VCaP (cell line): ENCODE data around the gene MECP2.

Experiments used
- H3K27ac ChIP-seq: fragments of 450-650 bp; 2 replicates; pipeline ENCODE4 v1.5.1; 2017
- CTCF ChIP-seq: fragments of 450-650 bp; conservative IDR thresholded peaks from 2 replicates; pipeline ENCODE4 v1.5.1; 2017; ENCODE audit warnings: mild to moderate bottlenecking, moderate library complexity

Gene MECP2

GRCh38 chrX:154019633-154020528 lies 77.6 kb downstream of the MECP2 start, which contains the start of gene IRAK1:
IRAK1 (minus strand) TSS chrX:154019902; CDS start chrX:154019812, 90 bp downstream.
- TF ChIP-seq CTCF: no peak; the same call in 1 of the 2 replicates
- H3K27ac ChIP-seq: peak within 1 kb of the TSS; percentile 91

DNA sequence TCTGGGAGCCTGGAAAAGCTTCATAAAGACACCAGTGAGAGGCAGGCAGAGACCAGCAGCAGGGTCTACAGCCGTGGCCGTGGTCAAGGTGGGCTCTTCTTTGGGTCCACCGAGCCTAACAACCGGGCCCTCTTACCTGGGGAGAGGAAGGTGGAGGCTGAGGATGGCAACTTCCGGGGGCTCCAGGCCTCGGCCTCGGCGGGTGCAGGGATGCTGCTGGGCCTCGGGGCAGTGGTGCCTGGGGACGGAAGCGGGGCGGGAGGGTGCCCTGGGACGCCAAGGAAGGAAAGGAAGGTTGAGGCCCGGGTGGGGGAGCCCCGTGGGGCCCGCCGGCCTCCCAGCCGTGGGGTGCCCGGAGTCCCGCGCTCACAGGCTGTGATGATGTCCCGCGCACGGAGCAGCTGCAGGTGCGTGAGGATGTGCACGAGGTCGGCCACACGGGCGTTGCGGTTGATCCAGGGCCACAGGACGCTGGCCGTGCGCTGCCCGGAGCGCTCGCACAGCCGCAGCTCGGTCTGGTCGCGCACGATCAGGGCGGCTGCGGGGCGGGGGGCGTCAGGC lies 78.4 kb downstream of the MECP2 start:
- peak overlapping the region; percentile 91 for H3K27ac ChIP-seq
- TF ChIP-seq CTCF: no peak

DNA sequence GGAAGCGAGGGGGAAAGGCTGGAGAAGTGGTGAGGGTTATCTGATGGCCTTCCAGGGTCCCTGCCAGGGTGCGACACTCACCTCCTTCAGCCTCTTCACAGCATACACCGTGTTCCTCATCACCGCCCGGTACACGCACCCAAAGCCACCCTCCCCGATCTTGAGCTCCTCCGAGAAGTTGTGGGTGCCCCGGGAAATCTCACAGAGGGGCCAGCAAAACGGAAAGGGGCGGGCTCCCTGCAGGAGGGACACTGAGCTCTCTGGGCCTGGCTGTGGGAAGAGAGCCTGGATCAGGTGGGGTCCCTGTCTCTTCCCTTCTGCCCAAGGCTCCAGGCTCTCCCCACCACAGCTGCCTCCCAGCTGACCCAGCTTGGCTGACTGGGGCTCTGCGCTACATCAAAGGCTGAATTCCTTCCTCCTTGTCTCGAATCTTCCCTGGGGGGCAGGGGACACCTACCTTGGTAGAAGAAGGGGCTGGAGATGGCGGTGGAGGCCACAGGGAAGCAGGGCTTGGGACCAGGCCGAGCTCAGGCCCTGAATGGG lies 78.9 kb downstream of the MECP2 start:
- no peak for TF ChIP-seq CTCF
- H3K27ac ChIP-seq: peak overlapping the region; percentile 91

GRCh38 chrX:154017766-154018517 lies 79.6 kb downstream of the MECP2 start:
- peak overlapping the region; percentile 91 for H3K27ac ChIP-seq
- no peak for TF ChIP-seq CTCF

DNA sequence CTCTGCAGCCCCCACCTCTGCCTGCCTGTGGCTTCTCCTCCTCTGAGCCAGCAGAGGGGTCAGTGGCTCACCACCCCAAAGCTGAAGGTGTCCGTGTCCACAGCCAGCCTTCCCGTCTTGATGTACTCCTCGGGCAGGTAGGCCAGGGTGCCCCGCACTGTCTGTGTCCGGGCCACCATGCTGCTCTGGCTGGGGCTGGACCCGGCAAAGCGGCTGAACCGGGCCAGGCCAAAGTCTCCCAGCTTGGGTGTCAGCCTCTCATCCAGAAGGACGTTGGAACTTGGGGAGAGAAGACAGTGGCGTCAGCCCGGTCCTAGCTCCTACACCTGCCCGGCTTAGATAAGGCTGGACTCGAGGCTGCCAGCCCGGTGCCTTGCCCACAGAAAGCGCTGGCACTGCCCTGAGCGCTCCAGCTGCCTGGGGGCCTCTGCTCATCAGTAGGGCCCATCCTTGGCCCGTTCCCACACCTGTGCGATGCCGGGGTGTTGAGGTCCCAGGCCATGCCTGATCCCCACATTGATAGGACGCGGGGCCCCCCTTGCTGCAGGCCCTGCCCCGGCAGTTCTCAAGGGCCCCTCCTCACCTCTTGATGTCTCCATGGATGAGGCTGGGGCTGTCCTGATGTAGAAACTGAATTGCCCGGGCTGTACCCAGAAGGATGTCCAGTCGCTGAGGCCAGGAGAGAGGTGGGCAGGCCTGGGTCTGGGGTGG lies 81.0 kb downstream of the MECP2 start:
- TF ChIP-seq CTCF: no peak

DNA sequence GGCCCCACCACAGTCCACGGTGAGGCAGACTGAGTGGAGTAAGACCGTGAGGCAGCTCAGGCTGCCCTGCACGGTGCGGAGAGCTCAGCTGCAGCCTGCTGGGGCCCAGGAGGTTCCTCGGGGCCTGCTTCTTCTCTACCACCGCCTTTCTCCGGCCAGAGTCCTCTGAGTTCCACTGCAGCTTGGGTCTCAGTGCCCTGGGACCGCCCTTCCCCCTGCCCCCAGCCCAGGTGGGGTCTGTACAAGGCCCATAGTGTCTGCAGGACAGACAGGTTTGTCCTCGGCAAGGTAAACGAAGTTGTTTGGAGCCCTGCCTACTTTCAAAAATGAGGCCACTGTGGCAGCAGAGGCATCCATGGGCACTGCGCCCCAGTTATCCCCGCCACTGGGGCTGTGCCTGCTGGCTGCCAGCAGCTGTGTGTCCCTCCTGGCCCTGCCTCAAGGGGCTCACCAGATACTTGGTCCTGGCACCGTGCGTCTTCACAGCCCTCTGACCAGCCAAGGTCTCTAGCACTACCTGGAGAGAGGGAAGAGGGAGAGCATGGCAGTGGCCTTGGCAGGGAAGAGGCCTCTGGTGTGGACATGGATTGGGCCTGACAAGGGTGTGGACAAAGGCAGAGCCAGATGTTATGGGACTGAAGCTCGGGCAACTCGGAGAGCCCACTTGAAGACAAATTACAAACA lies 81.8 kb downstream of the MECP2 start:
- H3K27ac ChIP-seq: peak overlapping the region; percentile 91
- no peak for TF ChIP-seq CTCF

More for the DNA sequence above, 81.0 kb downstream of the MECP2 start:
- H3K27ac ChIP-seq: peak overlapping the region; percentile 91; the same call in 1 of the 2 replicates
